ENCODE data around the gene EPHA4.

EPHA4 gene

DNA sequence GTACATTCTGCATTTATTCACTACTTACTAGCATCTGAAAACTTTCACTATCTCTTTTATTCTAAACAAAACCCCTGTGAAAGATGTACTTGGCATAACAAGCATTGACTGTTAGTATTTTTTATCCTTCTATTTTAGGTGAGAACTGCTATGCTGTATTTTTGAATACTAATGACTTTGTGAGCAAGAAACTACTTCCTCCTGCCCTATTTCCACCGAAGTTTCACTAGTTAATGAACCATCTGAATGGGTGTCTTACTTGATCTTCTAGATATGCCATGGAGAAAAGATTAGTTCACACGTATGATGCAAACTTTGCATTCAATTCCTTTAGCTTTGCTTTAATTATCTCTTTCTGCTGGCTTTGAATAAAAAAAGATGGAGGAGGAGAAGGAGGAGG lies 68.1 kb downstream of the EPHA4 start:
- DNase-seq (ENCODE audit: low read depth in 2 of 2): no peak
- H3K4me3 ChIP-seq (replicated peaks in 1 of 2; ENCODE audit: low read depth in 2 of 2, low read length in 2 of 2): no peak overlapping the region
- TF ChIP-seq, protein P1, sequence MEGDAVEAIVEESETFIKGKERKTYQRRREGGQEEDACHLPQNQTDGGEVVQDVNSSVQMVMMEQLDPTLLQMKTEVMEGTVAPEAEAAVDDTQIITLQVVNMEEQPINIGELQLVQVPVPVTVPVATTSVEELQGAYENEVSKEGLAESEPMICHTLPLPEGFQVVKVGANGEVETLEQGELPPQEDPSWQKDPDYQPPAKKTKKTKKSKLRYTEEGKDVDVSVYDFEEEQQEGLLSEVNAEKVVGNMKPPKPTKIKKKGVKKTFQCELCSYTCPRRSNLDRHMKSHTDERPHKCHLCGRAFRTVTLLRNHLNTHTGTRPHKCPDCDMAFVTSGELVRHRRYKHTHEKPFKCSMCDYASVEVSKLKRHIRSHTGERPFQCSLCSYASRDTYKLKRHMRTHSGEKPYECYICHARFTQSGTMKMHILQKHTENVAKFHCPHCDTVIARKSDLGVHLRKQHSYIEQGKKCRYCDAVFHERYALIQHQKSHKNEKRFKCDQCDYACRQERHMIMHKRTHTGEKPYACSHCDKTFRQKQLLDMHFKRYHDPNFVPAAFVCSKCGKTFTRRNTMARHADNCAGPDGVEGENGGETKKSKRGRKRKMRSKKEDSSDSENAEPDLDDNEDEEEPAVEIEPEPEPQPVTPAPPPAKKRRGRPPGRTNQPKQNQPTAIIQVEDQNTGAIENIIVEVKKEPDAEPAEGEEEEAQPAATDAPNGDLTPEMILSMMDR (IDR thresholded peaks at IDR 0.05; ENCODE audit: low read depth, low read length): no peak

DNA sequence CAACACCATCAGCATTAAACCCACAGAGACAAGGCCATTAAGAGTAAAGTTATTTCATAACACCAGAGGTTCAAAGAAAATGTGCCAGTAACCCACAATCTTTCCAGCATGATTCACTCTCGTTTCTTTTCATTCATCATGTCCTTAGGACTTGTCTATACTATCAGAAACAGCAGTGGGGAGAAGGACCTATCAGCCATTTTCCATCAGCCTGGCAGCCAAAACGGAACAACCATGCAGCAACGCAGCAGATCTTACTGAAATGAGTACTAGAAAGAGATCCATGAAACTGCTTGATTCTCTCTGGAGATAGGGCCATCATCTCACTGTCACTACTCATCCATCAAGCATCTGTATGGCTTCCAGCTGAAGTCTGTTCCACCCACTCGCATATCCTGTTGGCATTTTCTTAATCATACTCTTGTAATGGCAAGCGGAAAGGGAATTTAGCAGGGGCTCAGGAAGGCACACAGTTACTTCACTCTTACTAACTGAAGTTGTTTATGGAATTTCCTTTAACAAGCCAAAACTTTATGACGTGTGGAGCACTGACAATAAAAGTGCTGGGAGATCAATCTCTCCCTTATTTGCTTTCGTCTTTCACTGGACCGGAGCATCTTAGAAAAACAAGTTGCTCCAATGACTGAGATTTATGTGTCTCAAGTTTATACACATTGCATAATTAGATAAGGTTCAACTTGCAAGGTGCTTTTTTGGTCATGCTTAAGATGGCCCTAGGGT lies 69.7 kb downstream of the EPHA4 start:
- TF ChIP-seq, protein P1 (IDR thresholded peaks at IDR 0.05; ENCODE audit: low read depth, low read length): no peak
- no peak overlapping the region for H3K4me3 ChIP-seq (replicated peaks in 1 of 2; ENCODE audit: low read depth in 2 of 2, low read length in 2 of 2)
- DNase-seq (ENCODE audit: low read depth in 2 of 2): peak; percentile 37 to 77

DNA sequence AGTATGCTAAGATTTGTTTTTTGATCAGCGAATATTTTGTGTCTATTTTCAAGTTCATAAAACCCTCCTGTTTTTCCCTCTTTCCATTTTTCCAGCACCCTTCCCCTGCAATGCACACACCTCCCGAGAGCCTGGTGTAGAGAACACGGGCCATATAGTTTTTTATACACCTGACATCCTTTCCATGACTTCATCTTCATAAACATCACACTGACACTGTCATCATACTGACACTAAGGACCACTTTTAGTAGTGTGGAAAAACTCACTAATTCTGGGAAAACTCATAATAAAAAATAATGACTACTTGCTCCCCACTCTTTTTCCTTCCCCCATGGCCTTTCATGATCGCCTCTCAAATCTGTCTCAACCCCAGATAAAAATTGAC lies 70.2 kb downstream of the EPHA4 start:
- H3K4me3 ChIP-seq (replicated peaks in 1 of 2; ENCODE audit: low read depth in 2 of 2, low read length in 2 of 2): no peak overlapping the region
- TF ChIP-seq, protein P1 (IDR thresholded peaks at IDR 0.05; ENCODE audit: low read depth, low read length): no peak
- no peak for DNase-seq (ENCODE audit: low read depth in 2 of 2)

DNA sequence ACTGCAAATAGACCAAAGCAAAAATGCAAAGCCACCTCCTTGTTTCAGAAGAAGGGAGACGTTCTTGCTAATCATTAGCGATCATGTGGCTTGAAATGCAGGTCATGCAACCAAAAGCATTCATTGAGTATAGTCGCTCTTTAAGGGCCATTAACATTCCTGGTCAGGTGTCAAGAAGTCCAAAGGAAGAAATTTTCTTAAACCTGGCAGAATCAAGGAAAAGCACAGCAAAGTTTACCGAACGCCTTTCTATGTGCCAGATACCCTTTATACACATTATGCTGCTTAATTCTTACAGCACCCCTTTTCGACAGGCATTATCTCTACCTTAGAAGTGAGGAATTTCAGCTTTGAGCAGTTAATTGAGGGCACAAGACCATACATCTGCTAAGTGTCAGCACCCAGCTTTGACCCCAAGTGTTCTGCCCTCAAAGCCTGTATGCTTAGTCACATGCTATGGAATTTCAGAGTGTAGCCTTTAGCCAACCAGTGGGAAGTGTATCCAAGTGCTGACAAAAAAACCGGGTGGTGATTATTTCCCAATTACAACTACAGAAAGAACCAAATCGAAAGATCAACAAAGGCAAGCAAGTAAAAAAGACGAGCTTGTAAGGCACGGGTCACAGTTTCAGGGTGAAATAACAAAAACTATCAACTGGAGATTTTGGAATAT lies 70.8 kb downstream of the EPHA4 start:
- H3K4me3 ChIP-seq (replicated peaks in 1 of 2; ENCODE audit: low read depth in 2 of 2, low read length in 2 of 2): no peak overlapping the region
- TF ChIP-seq, protein P1 (IDR thresholded peaks at IDR 0.05; ENCODE audit: low read depth, low read length): no peak
- peak; percentile 35 to 85 for DNase-seq (ENCODE audit: low read depth in 2 of 2)

DNA sequence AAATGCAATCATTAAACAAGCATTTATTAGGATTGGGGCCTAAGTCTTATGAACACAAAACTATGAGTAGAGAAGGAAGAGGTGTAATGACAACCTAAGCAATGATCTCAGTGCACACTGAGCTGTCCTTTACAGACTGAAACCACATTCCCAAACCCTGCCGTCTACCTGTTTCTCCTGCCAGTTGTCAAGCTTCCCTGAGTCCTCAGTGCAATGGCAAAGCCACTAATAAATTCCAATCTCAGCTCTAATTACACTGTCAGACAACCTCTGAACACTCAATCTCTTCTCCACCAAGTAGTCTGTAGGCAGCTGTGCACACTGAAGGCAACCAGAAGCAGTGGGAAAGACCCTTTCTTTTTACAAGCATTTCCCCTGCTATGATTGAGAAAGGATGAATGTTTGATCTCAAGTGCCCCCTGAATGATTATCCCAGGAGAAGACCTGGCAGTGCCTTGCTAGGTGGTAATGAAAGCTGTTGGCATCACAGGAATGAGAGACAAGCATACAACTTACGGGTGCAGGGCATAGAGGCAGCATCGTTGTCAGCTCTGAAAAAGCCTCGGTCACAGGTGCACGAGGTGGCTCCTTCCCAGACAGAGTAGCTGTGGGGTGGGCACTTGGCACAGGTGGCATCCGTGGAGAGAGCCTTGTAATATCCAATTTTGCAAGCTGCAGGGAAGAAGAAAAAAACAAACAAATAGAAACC lies 71.4 kb downstream of the EPHA4 start:
- no peak overlapping the region for H3K4me3 ChIP-seq (replicated peaks in 1 of 2; ENCODE audit: low read depth in 2 of 2, low read length in 2 of 2)
- no peak for DNase-seq (ENCODE audit: low read depth in 2 of 2)
- TF ChIP-seq, protein P1 (IDR thresholded peaks at IDR 0.05; ENCODE audit: low read depth, low read length): no peak

DNA sequence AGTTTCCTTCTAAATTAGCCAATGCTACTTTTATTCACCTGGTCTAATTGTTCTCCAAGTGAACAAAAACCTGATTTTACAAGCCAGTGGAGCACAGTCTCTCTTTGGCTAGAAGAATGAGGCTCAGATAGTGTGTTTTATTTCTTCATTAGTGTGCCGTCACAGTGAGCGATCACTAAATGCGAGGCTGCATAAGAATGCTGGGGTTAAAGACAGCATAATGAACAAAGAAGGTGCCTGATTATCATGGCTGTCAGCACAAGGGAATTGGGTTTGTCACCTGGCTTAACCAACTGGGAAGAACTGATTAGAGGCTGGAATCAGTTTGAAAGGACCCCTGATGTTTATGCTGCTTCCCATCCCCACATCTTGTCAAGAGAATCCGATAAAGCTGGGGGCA lies 76.4 kb downstream of the EPHA4 start:
- no peak overlapping the region for H3K4me3 ChIP-seq (replicated peaks in 1 of 2; ENCODE audit: low read depth in 2 of 2, low read length in 2 of 2)
- TF ChIP-seq, protein P1 (IDR thresholded peaks at IDR 0.05; ENCODE audit: low read depth, low read length): no peak
- DNase-seq (ENCODE audit: low read depth in 2 of 2): no peak

Data from cardiac fibroblast (primary cell).